HFF-Myc (cell line): Measurements from ENCODE around the gene DAGLA.

Experiments
- DNase-seq: peaks from one replicate; pipeline ENCODE4 v3.0.0-alpha.2; 2011; ENCODE audit warnings: low read depth; ENCODE audit errors: extremely low read depth
- H3K4me3 ChIP-seq: replicated peaks from 2 replicates; pipeline ENCODE4 v1.5.1; 2011; ENCODE audit warnings: low read depth, mild to moderate bottlenecking, control low read depth, low read length
- TF ChIP-seq, protein P1 (sequence below): IDR thresholded peaks from 2 replicates; pipeline ENCODE4 v1.5.1; 2012; ENCODE audit warnings: mild to moderate bottlenecking, low read depth, low read length, control low read depth; ENCODE audit errors: missing control alignments

DAGLA gene

DNA sequence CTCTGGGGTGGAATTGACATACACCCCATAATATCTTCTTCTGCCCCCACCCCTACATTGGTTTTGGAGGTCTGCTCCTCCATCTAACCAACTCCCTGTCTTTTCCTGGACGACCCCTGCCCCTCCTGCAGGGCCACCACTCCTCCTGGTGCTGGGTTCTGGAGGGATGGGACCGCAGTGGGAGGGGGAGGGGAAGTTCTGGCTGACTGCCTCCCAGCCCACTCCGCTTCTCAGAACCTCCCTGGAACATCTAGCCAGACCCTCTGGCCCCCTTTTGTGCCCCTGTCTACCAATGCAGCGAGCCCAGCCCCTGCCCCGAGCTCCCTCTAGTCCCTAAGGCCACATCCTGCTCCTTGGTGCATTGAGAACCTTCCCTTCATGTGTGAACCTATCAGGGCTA, 73.5 kb downstream of the DAGLA start:
- DNase-seq = no peak
- H3K4me3 ChIP-seq = no peak overlapping the region
- TF ChIP-seq, protein P1, sequence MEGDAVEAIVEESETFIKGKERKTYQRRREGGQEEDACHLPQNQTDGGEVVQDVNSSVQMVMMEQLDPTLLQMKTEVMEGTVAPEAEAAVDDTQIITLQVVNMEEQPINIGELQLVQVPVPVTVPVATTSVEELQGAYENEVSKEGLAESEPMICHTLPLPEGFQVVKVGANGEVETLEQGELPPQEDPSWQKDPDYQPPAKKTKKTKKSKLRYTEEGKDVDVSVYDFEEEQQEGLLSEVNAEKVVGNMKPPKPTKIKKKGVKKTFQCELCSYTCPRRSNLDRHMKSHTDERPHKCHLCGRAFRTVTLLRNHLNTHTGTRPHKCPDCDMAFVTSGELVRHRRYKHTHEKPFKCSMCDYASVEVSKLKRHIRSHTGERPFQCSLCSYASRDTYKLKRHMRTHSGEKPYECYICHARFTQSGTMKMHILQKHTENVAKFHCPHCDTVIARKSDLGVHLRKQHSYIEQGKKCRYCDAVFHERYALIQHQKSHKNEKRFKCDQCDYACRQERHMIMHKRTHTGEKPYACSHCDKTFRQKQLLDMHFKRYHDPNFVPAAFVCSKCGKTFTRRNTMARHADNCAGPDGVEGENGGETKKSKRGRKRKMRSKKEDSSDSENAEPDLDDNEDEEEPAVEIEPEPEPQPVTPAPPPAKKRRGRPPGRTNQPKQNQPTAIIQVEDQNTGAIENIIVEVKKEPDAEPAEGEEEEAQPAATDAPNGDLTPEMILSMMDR = no peak

DNA sequence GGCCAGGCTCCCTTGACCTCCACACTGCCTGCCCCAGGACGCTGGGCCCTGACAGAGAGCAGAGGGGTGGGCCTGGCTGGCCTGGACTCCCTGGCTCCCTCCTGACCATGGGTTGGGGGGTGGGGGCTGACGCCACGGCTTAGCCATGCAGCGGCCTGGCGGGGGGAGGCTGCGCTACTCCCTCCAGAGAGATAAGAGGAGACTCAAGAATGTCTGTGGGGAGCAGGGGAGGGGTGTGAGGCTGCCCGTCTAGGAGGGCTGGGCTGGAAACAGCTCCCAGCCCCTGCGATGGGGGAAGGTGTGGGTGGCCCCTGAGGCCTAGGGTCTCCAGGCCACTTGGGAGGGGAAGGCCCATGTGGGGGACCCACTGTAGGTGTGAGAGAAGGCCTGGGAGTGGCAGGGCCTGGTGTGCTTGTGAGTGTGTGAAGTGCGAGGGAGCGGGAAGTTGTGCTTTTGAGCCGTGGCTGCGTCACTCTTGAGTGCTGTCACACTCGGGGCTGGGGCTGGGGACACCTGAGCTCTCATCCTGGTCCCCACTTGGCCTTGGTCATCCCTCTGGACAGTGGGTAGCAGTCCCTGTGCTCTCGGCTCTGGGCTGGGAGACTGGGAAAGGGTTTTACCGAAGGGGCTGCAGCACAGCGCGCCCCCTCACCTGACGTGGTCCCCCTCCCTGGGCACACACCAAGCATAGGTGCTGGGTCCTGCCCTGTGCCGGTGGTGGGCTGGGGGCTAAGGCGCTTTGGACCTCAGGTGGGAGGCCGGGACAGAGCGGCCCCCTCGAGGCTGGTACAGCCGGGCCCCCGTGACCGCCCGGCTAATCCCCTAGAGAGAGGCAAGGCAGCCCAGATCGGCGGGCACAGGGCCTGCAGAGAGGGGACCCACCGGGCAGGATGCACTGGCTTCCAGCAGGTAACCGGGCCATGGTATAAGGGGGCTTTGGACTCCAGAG, 74.6 kb downstream of the DAGLA start:
- no peak for DNase-seq
- TF ChIP-seq, protein P1 = no peak
- H3K4me3 ChIP-seq = no peak overlapping the region

DNA sequence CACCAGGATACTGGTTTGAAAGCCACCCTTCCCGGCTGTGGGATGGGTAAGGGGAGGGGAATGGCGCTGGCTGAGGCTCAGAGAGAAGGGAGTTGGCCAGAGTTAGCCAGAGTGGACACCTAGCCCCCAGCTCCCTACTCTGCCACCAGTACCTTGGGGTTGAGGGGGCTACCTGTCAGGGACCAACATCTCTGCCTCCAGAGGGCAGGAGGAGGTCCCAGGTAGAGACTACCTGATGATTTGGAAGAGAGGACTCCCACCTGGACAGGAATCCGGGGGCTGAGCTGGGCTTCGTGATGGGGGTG, 75.9 kb downstream of the DAGLA start:
- no peak overlapping the region for H3K4me3 ChIP-seq
- TF ChIP-seq, protein P1 = no peak
- no peak for DNase-seq

DNA sequence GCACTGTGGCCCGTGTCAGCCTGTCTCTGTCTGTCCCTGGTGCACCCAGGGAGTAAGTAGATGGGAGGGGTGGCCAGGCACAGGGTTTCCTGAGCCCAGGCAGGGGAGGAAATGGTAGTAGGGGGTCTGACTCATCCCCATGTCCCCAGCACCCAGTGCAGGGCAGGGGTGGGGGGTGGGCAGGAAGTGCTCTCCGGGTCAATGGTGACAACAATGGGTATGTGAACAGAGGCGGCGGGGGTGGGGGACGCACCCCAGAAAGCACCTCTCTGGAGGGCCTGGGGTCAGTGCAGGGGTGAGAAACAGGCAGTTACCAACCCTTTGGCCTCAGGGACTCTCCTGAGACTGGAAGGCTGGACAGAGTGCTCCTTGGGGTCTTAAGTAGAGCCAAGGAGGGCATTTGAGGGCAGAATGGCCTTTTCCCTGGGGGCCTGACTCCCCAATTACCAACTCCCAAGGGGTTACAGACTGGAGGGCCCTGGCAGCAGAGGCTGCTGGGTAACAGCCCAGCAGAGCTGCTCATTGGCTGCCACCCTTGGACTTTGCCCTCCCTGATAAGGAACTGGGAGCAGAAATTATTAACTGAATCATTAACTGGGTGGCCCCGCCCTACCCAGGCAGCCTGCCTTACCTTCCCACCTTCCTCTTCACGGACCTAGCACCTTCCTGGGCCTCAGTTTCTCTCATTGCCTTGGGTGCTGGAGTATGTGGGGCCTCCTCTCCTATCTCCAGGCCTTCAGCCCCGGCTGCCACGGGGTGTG, 76.4 kb downstream of the DAGLA start:
- H3K4me3 ChIP-seq = no peak overlapping the region
- TF ChIP-seq, protein P1 = no peak
- no peak for DNase-seq

DNA sequence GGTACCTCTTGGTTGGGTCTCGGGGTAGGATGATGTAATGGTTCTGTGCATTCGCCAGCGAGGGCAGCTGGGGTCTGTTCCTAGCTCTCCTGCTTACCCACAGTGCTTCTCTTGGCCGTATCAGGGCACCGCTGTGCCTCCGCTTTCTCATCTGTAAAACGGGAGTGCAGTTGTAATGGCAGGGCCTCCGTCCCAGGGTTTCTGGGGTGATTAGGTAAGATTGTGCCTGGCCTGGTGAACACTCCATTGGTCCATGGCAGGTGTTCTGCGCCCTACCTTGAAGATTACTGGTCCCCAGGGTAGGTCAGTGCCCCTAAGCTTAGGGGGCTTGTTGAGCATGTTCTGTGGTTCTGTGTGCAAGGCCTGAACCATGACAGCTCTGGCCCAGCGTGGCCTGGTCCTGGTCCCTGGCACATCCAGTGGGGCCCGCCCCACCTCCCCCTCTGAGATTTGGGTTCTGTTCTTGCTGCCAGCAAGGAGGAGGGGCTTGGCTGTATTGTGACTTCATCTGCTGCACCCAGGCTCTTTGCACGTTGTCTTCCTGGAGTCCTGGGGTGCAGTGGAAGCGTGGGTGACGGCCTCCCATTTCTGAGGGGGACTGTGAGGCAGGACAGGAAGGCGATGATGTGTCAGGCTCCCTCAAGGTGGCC, 77.1 kb downstream of the DAGLA start:
- H3K4me3 ChIP-seq = no peak overlapping the region
- TF ChIP-seq, protein P1 = no peak
- no peak for DNase-seq

DNA sequence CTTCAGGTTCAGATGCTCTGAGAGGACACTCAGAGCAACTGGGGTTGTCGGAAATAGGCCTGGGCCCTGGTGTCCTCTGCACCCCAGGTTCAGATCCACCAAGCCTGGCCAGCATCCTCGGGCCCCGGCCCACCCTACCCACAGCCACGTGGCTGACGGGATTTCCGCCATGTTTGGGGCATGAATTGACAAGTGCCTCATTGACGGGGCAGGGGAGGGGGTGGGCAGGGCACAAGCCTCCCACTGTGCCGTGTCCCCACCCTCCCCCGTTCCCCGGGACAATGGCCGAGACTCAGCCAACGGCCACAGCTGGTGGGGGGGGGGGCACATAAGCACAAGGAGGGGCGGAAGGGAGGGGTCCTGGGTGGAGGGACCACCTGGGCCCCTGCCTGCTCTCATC, 80.8 kb downstream of the DAGLA start:
- no peak overlapping the region for H3K4me3 ChIP-seq
- DNase-seq = no peak
- TF ChIP-seq, protein P1 = no peak
